Measurements from ENCODE around the gene CLDN14.

CLDN14 gene, protein sequence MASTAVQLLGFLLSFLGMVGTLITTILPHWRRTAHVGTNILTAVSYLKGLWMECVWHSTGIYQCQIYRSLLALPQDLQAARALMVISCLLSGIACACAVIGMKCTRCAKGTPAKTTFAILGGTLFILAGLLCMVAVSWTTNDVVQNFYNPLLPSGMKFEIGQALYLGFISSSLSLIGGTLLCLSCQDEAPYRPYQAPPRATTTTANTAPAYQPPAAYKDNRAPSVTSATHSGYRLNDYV

DNA sequence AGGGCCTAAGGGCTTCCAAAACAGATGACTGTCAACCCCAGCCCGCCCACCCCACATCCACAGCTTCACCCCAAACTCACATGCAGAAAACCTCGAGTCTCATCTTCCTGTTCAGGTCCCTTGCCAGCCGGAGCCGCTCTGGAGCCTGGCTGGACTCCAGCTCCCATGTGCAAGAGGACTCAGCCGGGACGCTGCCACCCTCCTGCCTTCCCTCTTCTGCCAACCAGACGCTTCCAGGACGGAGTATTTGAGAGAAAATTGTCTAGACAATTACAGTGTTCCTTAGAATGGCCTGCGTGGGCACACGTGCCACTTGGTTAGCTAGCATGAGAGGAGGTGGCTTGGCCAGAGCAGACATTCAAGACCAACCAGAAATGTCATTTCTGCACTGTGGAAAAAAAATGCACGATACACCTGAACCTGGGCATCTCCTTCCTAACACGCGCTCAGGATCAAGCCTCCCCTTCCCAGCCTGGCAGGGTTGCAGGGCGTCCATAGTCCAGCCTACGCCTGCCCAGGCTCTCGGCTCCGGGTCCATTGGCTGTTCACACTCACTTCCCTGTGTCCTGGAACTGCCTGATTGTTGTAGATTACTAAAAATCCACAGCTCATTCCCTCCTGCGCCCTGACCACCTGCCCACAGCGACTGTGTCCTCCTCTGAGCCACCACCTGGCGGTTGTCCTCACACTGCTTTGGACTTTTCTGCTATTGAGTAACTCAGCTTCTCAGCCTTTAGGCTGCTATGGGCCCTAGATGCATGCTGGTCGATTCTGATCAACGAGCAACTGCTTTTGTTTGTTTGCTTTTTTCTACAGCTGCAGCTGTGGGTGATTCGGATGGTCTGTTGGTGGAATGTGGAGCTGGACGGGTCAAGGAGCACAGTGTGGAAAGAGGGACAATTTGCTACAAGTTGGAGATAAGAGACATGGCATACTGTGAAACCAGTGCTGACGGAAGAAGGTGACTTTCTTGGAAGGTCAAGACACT lies at the start of gene CLDN14:
Gene CLDN14, minus strand, starts transcription at position 708 of the 988 bp plus-strand sequence. CDS start 18,427 bp downstream, outside the sequence.
- DNase-seq = no peak

- DNase-seq = no peak
These were observed 48.8 kb upstream of the CLDN14 start for GRCh38 chr21:36528716-36529115.

- no peak for DNase-seq
These were observed 47.4 kb upstream of the CLDN14 start for GRCh38 chr21:36527317-36527716.

DNA sequence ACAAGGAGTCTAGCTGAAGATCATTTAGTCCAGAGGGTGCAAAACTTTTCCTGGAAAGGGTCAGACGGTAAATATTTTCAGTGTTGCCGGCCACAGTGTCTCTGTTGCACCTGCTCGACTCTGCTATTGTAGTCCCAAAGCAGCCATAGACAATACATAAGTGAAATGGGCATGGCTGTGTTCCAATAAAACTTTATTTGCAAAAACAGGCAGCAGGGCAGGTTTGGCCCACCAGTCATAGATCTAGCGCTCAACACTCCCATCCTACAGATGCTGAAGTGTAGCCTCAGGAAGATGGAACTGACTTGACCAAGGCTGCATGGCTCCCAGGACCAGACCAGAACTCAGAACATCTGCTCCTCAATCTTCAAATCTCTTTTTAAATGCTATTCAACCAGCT lies 46.2 kb upstream of the CLDN14 start:
- DNase-seq = no peak

DNA sequence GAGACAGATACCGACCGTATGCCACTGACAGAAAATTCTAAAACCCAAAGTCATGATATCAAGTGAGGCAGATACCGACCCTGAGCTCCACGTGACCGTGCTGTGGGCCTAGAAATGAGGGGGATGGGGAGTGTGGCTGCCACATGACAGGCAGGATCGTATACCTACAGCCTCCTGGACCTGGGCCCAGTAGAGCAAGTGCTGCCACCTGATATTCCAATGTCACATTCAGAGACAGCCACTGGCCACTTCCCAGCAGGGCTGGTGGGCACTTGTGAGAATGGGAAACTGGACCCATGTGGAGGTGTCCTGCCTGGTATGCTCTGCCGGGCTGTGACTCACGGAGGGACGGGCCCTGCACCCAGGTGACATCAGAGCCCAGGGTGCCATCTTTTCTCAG lies 44.6 kb upstream of the CLDN14 start:
- no peak for DNase-seq

DNA sequence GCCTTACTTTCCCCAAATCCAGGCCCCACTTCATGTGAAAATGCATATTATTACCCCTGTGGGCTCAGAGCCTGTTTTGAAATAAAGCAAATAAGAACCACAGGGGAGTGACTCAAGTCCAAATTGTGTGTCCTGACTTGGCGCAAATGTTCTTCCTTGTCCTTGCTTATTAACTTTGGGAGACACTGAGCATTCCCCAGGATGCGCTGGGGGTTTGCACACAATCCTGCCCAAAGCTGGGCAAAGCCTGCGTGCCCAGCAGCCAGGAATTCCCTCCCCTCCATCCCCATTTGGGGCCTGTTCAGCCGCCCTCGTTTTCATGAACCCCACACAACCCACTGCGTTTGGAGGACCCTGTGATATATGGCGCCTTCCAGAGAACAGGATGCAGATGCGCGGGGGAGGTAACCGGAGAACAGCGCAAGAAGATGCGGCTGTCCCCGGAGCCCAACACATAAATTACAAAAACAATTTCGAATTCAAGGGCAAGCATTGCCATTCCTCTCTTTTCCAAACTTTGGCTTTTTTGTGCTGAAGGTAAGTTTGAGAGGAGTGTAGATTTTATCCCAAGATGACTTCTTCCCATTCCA lies 42.4 kb upstream of the CLDN14 start:
- DNase-seq = no peak

GRCh38 chr21:36518883-36519492 lies 39.1 kb upstream of the CLDN14 start:
- no peak for DNase-seq

DNA sequence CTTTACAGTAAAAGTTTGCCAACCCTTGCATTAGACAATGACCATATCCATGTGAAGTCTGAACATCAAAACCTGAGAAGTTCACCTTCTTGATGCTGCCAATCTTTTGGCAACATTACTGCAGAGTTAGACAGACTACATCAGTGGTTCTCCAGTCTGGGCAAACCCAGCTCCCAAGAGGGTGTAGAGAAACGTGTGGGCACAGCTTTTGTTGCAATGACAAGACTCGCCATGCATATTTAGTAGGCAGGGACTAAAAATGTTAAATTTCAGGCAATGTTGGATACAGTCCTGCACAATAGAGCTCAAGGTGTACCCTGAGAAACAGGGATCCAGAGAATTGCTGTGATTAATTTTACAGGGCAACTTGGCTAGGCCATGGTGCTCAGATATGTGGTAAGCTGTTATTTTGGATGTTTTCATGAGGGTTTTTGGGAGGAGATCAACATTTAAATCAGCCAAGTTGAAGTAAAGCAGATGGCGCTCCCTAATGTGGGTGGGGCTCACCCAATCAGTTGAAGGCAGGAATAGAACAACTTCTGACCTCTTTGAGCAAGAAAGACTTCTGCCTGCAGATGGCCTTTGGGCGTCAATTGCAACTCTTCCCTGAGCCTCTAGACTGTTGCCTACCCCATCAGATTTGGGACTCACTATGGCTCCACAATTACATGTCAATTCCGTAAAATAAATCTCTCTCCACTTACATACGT lies 37.6 kb upstream of the CLDN14 start:
- no peak for DNase-seq

- DNase-seq = no peak
These were observed 36.4 kb upstream of the CLDN14 start for GRCh38 chr21:36516281-36516680.

DNA sequence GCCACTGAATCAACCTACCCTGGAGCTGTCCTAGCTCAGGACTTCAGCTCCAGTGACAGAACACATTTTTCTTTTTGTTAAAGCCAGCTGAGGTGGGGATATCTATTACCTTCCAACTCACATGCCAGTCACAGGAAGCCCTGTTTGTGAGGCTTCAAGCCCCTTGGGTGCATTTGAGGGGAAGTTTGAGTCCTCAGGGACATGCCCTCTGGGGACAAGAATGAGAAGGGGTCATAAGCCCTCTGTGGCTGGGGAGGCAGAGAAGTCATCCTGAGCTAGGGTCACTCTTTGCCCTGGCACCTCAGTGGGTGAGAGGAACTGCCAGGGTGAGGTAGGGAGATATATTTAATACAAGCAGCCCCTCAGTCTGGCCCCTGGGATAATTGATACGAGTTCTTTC lies 33.5 kb upstream of the CLDN14 start:
- DNase-seq = no peak

DNA sequence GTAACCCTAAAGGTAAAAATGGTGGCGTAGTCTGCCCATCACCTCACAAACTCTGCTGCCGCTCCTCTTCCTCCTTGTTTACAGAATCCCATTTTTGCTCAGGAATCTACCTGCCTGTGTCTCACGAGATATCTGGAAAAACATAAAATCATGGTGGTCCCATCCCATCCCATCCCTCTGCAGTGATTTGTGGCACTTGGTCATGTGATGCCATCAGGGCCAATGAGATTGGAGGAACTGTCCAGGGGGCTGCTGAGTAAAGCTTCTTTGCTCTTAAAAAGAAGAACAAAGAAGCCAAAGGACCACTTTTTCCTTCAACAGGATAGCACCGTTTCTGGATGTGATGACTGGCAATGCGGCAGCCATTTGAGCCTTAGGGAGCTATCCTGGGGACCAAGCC lies 33.0 kb upstream of the CLDN14 start:
- no peak for DNase-seq

GRCh38 chr21:36511484-36512220 lies 31.7 kb upstream of the CLDN14 start:
- no peak for DNase-seq

- DNase-seq = no peak
These were observed 31.0 kb upstream of the CLDN14 start for GRCh38 chr21:36510911-36511310.

GRCh38 chr21:36509973-36510664 lies 30.2 kb upstream of the CLDN14 start:
- no peak for DNase-seq

GRCh38 chr21:36508948-36509347 lies 29.0 kb upstream of the CLDN14 start:
- no peak for DNase-seq

DNA sequence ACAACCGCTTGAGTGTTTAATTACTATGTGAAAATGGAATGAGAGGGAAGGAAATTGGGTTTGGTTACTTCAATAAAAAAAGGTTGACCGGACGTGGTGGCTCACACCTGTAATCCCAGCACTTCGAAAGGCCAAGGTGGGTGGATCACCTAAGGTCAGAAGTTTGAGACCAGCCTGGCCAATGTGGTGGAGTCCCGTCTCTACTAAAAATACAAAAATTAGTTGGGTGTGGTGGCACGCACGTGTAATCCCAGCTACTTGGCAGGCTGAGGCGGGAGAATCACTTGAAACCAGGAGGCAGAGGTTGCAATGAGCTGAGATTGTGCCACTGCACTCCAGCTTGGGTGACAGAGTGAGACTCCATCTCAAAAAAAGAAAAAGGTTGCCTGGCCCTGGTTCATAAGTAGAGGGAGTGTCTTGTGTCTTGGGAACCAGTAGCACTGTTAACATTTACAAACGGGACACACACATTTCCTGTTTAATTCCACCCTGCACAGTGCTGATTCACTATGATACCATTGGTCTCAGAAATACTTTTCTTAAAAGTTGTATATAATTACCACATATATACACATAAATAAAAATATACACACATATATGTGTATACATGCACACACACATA lies 27.6 kb upstream of the CLDN14 start:
- no peak for DNase-seq

DNA sequence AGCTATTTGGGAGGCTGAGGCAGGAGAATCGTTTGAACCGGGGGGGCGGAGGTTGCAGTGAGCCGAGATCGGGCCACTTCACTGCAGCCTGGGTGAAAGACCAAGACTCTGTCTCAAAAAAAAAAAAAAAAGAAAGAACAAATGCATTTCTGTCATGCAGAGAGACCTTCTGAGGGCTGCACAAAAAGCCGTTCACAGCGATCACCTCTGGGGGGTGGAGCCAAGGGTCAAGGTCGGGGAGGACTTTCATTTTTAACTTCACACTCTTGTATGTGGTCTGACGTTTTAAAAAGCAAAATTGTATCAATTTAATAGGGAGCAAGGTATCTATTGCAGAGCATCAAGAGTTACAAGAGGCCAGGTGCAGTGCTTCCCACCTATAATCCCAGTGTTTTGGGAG lies 26.6 kb upstream of the CLDN14 start:
- DNase-seq = no peak

- no peak for DNase-seq
These were observed 24.4 kb upstream of the CLDN14 start for GRCh38 chr21:36504067-36505058.

- no peak for DNase-seq
These were observed 22.4 kb upstream of the CLDN14 start for GRCh38 chr21:36502365-36502764.

DNA sequence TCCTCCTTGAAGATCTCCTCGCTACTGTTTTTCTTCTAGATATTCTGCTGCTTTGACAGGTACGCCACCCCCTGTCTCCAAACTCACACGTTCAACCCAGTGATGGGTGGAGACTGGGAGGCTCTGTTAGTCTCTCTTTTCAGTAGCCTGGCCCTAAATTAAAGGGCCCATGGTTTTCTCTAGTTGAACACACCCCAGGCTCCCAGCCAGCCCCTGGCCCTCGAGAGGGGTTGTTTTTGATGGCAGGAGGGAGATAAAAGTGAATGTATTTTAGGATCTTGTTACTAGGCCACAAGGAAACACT lies 21.6 kb upstream of the CLDN14 start:
- no peak for DNase-seq
